SH-SY5Y (cell line): ENCODE measurements around the gene BORCS5.

Experiments used
- GATA2 ChIP-seq: IDR thresholded peaks from 2 replicates; pipeline ENCODE4 v1.6.1; 2011; ENCODE audit warnings: mild to moderate bottlenecking, low read depth, low read length
- GATA3 ChIP-seq: IDR thresholded peaks from 2 replicates; pipeline ENCODE4 v1.6.1; 2011; ENCODE audit warnings: low read depth, mild to moderate bottlenecking, low read length, moderate library complexity

The BORCS5 gene

DNA sequence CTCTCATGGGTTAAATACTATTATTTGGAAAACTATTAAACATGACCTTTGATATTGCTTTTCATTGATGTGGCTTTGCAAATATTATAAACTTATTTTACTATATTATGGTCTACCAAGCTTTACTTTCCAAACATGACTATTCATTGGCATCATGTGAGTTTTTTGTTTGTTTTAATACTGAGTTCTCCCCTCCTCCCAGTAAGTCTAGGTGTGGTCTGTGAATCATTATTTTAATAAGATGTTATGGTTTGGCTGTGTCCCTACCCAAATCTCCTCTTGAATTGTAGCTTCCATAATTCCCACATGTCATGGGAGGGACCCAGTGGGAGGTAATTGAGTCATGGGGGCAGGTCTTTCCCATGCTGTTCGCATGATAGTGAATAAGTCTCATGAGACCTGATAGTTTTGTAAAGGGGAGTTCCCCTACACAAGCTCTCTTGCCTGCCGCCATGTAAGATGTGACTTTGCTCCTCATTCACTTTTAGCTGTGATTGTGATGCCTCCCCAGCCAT lies 80.0 kb downstream of the BORCS5 start:
- no peak for TF ChIP-seq GATA2
- no peak for TF ChIP-seq GATA3

DNA sequence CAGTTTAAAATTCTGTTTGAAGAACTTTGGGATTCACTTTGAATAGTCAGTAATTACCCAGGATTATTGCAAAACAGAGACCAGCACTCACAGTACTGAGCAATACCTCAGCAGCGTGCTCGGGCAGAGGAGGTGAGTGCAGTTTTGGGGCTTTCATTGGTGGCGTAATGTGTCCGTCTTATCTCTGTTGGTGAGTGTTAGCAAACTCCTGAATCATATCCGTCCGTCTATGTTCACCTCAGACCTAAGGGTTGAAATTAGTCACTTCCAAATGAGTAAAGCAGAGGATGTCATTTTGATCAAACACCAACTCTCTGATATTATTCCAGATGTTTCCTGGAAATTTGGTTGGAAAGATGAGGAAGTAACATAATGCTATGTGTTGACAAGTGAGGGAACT lies 82.8 kb downstream of the BORCS5 start:
- TF ChIP-seq GATA2 (no peak), GATA3 (no peak)

DNA sequence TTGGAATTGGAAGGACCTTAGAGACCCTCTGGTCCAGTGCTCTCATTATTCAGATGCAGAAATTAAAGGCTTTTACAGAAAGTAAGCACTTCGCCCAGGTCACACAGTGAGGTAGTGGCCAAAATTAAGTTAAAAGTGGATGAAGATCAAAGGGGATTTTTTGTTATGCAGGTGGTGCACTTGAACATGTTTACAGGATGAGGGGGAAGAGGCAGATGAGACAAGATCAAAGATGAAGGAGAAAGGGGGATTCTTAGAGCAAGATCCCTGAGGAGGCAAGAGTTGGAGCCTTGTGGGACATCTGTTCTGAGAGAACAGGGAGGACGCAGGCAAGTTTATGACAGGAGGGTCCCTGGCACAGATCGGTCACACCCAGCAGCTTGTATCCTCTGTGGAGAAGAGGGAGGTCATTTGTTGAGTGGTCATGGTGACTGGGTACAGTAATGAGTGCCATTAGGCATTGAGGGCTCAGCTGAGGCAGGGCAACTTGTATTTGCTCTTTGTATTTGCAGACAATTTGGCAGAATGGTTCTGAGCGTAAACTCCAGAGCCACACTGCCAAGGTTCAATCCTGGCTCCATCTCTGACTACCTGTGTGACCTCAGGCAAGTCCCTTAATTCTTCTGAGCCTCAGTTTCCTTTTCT lies 84.0 kb downstream of the BORCS5 start:
- TF ChIP-seq GATA2 (no peak), GATA3 (no peak)

DNA sequence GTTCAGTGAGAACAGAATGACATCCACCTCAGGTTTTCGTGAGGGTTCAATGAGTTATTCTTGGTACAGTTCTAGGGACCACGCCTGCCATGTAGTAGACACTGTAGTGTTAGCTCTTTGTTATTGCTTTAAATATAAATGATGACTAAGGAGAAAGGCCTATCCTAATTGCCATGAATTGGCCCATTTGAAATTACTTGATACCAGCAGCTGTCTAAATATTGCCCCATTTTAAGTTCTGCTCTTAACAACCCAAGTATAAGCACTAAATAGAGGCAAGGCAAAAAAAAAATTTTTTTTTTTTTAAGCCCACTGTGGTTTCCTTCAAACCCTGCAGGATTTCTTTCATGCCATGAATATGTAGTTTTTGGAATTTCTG lies 84.5 kb downstream of the BORCS5 start:
- TF ChIP-seq GATA3 (no peak), GATA2 (no peak)

DNA sequence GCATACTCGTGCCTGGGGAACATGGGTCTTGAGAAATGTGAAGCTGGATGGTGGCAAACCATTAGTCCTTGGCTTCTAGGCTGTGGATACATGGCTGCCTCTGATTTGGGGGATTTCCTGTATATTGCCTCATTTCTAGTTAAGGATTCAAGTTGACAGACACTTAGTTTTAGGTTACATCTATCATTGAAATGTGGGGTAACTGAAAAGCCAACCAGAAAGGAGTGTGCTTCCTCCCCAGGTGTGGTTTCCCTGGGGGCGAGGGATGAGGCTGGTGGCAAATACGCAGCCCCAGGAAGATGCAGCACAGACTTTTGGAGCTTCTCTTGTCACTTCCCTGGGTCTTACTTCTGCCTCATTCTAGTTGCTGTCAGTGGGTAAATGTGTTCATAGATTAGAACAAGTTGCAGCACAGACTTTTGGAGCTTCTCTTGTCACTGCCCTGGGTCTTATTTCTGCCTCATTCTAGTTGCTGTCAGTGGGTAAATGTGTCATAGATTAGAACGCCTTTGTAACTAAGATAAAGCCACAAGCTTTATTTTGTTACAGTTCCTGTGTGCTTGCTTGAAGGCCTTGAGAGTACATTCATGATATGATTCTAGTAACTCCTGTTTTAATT lies 85.1 kb downstream of the BORCS5 start:
- TF ChIP-seq GATA3 (no peak), GATA2 (no peak)

DNA sequence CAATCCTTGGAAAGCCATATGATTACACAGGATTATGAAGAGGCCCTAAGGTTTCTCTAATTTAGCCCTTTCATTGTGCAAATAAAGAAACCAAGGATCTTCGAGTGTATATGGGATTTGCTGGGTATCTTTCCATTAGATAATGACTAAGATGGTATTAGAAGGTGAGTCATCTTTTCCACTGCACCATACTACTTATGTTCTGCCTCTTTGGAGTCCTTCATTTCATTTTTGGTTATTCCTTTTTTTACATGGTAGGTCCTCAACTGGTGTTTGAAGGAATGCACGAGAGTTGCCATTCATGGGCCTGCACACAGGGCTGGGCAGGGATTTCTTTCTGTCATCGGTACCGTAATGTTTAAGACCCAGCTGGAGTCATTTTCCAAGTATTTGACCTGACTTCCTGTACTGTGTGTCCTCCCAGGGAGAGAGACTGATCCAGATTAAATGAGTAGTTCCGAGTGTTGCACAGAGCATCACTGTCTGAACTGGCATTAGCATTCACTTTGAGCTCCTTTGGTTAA lies 85.7 kb downstream of the BORCS5 start:
- TF ChIP-seq GATA3 (no peak), GATA2 (no peak)

DNA sequence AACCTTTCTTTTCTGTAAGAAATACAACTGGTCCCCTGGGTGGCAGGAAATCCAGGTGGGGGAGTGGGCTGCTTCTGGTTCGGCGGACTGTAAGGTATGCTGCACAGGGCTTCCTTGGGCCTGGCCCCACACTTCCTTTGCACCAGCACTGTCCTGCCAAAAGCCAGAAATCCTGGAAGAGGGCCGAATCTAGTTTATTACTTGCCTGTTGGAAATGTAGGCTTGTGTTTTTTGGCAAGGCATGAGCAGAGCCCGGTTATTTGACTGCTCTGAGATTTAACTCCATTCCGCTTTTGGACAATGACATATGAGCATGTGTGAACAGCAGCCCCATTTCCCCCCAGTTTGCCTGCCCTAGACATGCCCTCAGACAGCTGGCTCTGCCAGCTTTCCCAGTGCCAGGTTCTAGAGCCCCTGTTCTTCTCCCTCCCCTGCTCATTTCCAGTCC lies 86.6 kb downstream of the BORCS5 start:
- no peak for TF ChIP-seq GATA2
- TF ChIP-seq GATA3, result no peak

DNA sequence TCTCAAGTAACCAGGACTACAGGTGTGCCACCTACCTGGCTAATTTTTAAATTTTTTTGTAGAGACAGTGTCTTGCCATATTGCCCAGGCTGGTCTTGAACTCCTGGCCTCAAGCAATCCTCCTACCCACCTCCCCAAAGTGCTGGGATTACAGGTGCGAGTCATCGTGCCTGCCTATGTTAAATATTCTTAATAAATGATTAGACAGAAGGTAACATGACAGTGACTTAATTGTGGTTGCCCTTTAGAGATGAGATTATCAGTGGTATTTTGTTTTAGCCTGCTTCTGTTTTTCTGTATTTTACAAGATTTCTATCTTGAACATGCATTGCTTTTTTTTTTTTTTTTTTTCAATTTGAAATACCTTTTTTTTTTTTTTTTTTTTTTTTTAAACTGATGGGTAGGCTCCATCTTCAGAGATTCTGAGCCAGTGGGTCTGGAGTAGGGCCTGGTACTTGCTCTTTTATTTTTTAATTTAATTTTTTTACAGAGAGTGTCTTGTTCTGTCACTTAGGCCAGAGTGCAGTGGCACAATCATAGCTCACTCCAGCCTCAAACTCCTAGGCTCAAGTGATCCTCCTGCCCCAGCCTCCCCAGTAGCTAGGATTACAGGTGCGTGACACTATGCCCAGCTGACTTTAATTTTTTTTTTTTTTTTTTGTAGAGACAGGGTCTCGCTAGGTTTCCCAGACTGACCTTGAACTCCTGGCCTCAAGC lies 88.4 kb downstream of the BORCS5 start:
- TF ChIP-seq GATA2, result no peak
- no peak for TF ChIP-seq GATA3

DNA sequence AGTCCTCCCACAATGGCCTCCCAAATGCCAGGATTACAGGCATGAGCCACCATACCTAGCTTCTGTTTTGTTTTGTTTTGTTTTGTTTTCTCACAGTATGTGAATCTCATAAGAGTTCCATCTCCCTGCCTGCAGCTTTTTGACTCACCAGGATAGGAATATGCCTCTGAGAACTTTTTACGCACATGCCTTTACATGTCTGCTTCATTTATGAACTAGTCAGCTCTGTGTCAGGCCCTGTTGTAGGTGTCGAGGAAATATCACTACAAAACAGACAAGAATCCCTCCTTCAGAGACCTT lies 89.0 kb downstream of the BORCS5 start:
- TF ChIP-seq GATA2 (no peak), GATA3 (no peak)

DNA sequence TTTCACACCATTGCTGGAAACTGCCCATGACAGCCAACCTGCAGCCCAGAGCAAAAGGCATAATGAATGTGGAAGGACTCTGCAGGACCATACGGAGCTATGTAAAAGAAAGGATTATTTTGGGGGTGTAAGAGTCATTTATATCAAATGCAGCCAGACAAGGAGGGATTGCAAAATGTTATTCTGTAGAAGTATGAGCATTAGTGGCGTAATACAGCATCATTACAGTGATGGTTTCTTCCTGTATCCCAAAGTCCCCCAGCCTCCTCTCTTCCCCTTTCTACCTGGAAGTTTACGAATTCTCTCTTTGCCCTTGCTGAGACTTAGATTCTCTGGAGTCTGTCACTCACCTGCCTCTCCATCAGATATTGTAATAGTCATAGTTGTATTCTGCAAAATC lies 89.9 kb downstream of the BORCS5 start:
- TF ChIP-seq GATA3 (no peak), GATA2 (no peak)

DNA sequence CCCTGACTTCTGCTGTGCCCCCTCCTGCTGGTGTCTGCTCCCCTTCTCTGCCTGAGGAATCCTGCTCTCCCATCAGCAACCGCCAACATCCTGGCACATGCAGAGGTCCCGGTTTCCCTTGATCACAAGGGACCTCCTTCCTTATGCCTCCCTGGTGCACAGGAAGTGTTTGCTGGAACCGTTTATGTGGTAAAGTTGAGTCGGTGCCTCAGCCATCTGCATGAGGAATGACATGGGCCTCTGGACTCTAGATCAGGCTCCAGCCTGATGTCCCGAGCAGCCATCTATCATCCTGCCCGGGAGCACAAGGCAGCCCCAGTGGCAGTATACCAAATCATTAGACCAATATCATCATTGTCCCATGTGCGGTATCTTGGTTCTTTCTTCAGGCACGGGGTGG lies 90.4 kb downstream of the BORCS5 start:
- TF ChIP-seq GATA2 (no peak), GATA3 (no peak)

DNA sequence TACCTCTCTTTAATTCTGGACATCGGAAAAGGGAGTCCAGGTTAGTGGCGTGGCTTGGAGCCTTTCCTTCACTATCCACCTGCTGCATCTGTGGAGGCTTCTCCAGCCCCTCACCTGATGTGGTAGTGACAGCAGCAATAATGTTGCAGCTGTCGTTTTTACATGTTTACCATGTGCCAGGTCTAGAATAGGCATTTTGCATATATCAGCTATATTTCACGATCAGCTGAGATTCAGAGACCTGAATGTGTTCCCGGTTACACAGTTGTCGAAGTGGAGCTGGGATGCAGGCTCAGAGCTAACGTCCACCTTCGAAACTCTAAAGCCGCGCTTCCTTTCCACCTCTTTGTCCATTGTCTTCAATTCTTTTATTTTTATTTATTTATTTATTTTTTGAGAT lies 91.0 kb downstream of the BORCS5 start:
- TF ChIP-seq GATA2 (no peak), GATA3 (no peak)

DNA sequence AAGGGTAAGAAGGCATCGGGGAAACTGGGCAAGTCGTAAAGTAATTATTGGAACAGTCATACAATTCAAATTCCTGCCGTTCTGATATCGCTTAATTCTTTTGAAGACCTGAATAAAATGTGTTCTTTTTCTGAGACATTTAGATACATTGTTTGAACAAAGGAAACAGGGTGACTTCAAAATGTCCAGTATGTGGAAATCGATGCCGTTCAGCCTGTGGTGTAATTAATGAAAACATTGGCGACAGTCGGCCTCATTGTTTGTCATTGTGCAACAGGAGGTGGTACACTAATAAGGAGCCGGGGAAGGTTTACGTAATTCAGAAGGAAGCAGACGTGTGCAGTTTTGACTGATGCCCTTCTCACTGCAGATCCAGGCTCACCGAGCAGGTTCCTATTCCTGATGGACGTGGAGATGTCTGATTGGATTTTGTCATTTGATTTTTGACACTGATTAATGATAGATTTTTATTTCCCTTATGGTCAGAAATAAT lies 92.7 kb downstream of the BORCS5 start:
- TF ChIP-seq GATA2, result no peak
- TF ChIP-seq GATA3, result no peak

DNA sequence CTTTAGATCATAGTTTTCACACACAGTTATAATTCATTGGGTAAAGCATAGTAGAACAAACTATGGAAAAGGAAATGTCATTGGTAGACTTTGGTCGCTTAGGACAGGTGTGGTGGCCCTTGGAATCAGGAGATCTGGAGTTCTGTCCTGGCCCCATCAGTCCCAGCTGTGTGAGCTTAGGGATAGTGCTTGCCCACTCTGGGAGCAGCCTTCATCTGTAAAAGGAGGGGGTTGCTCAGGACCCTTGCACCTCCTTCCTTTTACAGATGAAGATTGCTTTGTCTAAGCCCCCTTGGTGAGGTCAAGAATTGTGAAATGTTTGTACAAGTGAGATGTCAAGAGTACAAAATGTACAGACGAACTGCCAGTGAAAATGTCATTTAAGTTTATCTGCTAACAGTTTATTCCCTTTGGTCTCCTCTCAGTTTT lies 93.2 kb downstream of the BORCS5 start:
- TF ChIP-seq GATA3, result no peak
- TF ChIP-seq GATA2, result no peak
